SU-DHL-6 (cell line): ENCODE results near the gene TAF9B.

Source experiments
- EZH2phosphoT487 ChIP-seq: fragments of 200-600 bp; sonication (generic), shearing (Covaris generic); conservative IDR thresholded peaks from 2 replicates; pipeline ENCODE4 v1.6.1; 2018; ENCODE audit warnings: mild to moderate bottlenecking, antibody characterized with exemption, low read length, moderate library complexity, mixed read lengths
- TF ChIP-seq, protein P1 (sequence below): fragments of 200-600 bp; sonication (generic); IDR thresholded peaks from one replicate; pipeline ENCODE4 v1.5.1; 2017; ENCODE audit warnings: antibody characterized with exemption, mild to moderate bottlenecking, low read length, moderate library complexity; ENCODE audit not compliant: insufficient read depth, poor library complexity, severe bottlenecking

DNA sequence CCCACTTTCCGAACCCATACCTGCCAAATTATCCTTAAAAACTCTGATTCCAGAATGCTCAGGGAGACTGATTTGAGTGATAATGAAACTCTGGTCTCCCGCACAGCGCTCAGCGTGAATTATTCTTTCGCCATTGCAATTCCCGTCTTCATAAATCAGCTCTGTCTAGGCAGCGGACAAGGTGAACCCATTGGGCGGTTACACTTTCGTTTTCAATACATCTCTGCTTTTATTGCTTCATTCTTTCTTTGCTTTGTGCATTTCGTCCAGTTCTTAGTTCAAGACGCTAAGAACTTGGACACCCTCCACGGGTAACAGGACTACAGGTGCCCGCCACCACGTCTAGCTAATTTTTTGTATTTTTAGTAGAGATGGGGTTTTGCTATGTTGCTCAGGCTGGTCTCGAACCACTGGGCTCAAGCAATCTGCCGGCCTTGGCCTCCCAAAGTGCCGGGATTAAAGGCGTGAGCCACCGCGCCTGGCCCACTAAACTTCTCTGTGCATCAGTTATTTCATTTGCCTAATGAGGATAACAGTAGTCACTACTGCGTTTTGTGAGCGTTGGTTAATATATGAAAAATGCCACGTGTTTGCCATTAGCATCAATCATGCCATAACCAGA is 36.3 kb downstream of the TAF9B start:
- no peak for TF ChIP-seq EZH2phosphoT487
- TF ChIP-seq, protein P1, sequence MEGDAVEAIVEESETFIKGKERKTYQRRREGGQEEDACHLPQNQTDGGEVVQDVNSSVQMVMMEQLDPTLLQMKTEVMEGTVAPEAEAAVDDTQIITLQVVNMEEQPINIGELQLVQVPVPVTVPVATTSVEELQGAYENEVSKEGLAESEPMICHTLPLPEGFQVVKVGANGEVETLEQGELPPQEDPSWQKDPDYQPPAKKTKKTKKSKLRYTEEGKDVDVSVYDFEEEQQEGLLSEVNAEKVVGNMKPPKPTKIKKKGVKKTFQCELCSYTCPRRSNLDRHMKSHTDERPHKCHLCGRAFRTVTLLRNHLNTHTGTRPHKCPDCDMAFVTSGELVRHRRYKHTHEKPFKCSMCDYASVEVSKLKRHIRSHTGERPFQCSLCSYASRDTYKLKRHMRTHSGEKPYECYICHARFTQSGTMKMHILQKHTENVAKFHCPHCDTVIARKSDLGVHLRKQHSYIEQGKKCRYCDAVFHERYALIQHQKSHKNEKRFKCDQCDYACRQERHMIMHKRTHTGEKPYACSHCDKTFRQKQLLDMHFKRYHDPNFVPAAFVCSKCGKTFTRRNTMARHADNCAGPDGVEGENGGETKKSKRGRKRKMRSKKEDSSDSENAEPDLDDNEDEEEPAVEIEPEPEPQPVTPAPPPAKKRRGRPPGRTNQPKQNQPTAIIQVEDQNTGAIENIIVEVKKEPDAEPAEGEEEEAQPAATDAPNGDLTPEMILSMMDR = no peak
